ENCODE data around the gene ZNF497. TPM values are rescaled to one million over a fixed set of nuclear protein-coding genes. Genes with fewer than 3 reads are reported as not detected.
A peak's percentile ranks its signal among the peaks of the same experiment; 100 is the strongest.
"Not testable (repeated sequence)": the region's sequence is repeated elsewhere in the genome, so short reads cannot be mapped to it uniquely, and the experiment has no call there.

ZNF497 gene
- polyA plus RNA-seq, 1 experiment: 0.06 TPM

DNA sequence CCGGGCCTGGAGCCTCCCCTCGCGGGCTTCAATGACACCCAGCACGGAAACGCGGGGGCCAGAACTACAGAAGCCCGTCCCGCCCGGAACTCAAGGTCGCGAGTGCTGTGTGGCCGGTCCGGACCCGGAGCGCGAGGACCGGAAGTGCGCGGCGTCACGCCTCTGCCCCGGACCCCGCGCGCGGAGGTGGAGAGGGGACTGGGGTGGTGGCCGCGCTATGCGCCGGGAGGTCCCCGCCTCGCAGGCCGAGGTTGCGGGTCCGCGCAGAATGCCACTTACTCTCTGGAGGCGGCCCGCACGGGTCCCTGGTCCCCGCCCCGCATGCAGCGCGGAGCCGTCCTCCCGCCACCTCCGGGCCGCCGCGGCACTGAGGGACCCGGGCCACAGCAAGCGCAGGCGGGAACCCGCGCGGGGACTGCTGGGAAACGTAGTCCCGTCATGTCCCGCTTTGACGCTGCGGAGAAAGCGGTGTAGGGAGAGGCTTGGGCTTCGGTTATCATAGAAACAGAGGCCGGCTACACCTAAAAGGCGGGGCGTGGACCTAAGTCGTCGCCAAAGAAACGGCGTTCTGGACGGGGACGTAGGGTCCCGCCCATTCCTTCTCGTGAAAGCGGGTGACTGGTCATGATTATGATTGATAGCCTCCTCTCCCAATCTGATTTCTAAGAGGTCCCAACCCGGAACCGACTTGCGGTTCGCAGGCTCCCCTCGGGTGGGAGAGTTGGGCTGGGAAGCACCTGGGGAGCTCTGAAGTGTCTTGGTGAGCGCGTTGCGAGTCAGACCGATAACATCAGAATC is 18.3 kb upstream of the ZNF497 start, which contains the start of gene ZNF837:
ZNF837 (minus strand) TSS at position 369 of the 798 bp plus-strand sequence. CDS start 11,698 bp downstream, outside the sequence.
- CTCF ChIA-PET: no interaction called here

DNA sequence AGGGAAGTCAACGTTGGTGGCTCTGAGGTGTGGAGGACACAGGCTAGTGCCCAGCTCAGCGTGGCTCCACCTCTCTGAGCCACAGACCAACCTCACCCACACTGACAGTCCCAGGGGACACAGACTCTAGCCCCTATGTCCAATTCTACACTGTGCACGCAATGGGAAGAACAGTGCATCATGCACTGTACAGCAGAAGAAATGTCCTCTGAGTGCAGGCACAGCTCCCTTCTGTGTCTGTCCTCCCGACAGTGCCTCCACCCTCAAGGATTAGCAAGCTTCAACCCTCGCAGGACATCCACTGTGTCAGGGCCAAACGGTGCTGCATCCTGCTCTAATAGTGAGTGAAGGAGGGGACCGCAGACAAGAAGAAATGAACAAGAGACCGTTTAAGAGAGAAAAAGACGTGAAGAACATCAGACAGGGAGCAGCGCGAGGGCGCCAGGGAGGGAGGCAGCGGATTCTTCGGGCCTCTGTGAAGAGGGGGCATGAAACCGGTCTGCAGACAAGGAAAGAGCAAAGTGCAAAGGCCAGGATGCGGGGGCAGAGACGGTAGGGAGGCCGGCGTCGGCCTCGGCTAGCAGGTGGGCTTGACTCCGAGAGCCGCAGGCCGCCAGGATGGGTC is 17.6 kb upstream of the ZNF497 start:
- Histone ChIP-seq H3K9me3 (ENCODE audit: control insufficient read depth, insufficient read depth, low read length) (no peaks in the 10 kb centered on the region; the same call in 1 of the 2 replicates), H3K27ac (ENCODE audit: low read depth, low read length) (peak overlapping the region; percentile 68), H3K4me3 (ENCODE audit: low read depth, low read length) (peak overlapping the region; percentile 82), H3K27me3 (ENCODE audit: control insufficient read depth, insufficient read depth, low read length) (no peaks in the 10 kb centered on the region)
- CTCF ChIA-PET: interaction anchor here (0.6 kb wide), 1 partner anchor 1276 kb away, joined by 3 read pairs; no protein-coding TSS in a partner anchor
- TF ChIP-seq, protein P1, sequence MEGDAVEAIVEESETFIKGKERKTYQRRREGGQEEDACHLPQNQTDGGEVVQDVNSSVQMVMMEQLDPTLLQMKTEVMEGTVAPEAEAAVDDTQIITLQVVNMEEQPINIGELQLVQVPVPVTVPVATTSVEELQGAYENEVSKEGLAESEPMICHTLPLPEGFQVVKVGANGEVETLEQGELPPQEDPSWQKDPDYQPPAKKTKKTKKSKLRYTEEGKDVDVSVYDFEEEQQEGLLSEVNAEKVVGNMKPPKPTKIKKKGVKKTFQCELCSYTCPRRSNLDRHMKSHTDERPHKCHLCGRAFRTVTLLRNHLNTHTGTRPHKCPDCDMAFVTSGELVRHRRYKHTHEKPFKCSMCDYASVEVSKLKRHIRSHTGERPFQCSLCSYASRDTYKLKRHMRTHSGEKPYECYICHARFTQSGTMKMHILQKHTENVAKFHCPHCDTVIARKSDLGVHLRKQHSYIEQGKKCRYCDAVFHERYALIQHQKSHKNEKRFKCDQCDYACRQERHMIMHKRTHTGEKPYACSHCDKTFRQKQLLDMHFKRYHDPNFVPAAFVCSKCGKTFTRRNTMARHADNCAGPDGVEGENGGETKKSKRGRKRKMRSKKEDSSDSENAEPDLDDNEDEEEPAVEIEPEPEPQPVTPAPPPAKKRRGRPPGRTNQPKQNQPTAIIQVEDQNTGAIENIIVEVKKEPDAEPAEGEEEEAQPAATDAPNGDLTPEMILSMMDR (IDR thresholded peaks at IDR 0.05; ENCODE audit: low read depth, low read length): no peak
- POLR2A ChIA-PET: interaction anchor here (1.0 kb wide), 1 partner anchor 18 kb away, joined by 9 read pairs; the partner anchor contains the start of gene ZNF497
- DNase-seq (ENCODE audit: low read depth, low spot score): no peak

More for the DNA sequence above, 18.3 kb upstream of the ZNF497 start, which contains the start of gene ZNF837:
- Histone ChIP-seq H3K9me3 (ENCODE audit: control insufficient read depth, insufficient read depth, low read length) (no peaks in the 10 kb centered on the region; the same call in 1 of the 2 replicates), H3K27ac (ENCODE audit: low read depth, low read length) (peak within 1 kb of the TSS; percentile 68), H3K27me3 (ENCODE audit: control insufficient read depth, insufficient read depth, low read length) (no peaks in the 10 kb centered on the region), H3K4me3 (ENCODE audit: low read depth, low read length) (peak within 1 kb of the TSS; percentile 82)
- DNase-seq (ENCODE audit: low read depth, low spot score): peak; percentile 100
- POLR2A ChIA-PET: interaction anchor here (1.1 to 1.4 kb wide), 3 partner anchors 12 to 33 kb away, joined by 5 read pairs; partner anchors contain the start of gene ZNF497
- TF ChIP-seq, protein P1 (IDR thresholded peaks at IDR 0.05; ENCODE audit: low read depth, low read length): no peak

DNA sequence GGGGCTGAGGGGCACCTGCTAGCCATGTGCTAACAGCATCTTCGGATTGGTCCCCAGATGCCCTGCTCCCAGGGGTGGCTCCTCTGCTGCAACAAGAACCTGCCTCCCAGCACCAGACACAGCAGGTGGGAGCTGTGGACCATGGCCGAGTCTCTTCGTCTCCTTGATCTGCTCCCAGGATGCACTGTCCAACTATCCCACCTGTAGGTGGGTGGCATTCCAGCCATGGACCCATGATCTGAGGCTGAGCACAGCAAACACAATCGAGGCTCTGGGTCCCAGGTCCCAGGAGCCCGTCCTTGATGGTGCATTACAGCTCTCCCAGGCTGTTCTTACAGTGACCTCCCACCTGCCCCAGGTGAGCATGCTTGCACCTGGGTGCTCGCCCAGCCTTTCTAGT is 16.7 kb upstream of the ZNF497 start:
- H3K27me3 ChIP-seq (ENCODE audit: control insufficient read depth, insufficient read depth, low read length): no peaks in the 10 kb centered on the region
- POLR2A ChIA-PET: interaction anchor here (0.7 to 1.0 kb wide), 2 partner anchors 17 to 140 kb away, joined by 3 to 9 read pairs; partner anchors contain the start of genes ZBTB45 and ZNF497
- H3K4me3 ChIP-seq (ENCODE audit: low read depth, low read length): no peak overlapping the region
- no peak for DNase-seq (ENCODE audit: low read depth, low spot score)
- no peaks in the 10 kb centered on the region; the same call in 1 of the 2 replicates for H3K9me3 ChIP-seq (ENCODE audit: control insufficient read depth, insufficient read depth, low read length)
- CTCF ChIA-PET: no interaction called here
- H3K27ac ChIP-seq (ENCODE audit: low read depth, low read length): peak overlapping the region; percentile 11
- TF ChIP-seq, protein P1 (IDR thresholded peaks at IDR 0.05; ENCODE audit: low read depth, low read length): no peak

DNA sequence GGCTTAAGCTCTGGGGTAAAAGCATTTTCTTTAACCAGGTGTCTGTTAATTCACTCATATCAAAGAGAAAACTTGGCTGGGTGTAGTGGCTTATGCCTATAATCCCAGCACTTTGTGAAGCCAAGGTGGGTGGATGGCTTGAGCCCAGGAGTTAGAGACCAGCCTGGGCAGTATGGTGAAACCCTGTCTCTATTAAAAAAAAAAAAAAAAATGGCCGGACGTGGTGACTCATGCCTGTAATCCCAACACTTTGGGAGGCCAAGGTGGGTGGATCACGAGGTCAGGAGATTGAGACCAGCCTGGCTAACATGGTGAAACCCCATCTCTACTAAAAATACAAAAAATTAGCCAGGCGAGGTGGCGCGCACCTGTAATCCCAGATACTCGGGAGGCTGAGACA is 14.2 kb upstream of the ZNF497 start:
- POLR2A ChIA-PET; H3K9me3 ChIP-seq (ENCODE audit: control insufficient read depth, insufficient read depth, low read length); H3K27ac ChIP-seq (ENCODE audit: low read depth, low read length); H3K4me3 ChIP-seq (ENCODE audit: low read depth, low read length); CTCF ChIA-PET; DNase-seq (ENCODE audit: low read depth, low spot score); H3K27me3 ChIP-seq (ENCODE audit: control insufficient read depth, insufficient read depth, low read length): not testable (repeated sequence)

DNA sequence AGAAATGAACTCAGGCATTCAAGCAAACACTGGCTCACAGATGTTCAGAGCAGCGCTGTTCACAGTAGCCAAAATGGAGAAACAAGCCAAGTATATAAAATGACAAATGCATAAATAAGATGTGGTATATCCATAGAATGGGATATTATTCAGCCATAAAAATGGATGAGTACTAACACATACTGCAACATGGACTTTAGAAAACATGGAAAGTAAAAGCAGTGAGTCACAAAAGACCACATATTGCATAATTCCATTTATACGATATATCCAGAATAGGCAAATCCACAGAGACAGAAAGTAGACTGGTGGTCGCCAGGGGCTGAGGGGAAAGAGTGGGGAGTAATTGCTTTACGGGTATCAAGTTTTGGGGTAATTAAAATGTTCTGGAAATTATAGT is 11.6 kb upstream of the ZNF497 start:
- CTCF ChIA-PET: no interaction called here
- DNase-seq (ENCODE audit: low read depth, low spot score): no peak

More for the DNA sequence above, 11.6 kb upstream of the ZNF497 start:
- no peak overlapping the region for H3K4me3 ChIP-seq (ENCODE audit: low read depth, low read length)
- POLR2A ChIA-PET: interaction anchor here (1.3 to 2.1 kb wide), 2 partner anchors 11 to 13 kb away, joined by 3 to 6 read pairs; partner anchors contain the start of genes RPS5 and ZNF497
- no peak overlapping the region for H3K27ac ChIP-seq (ENCODE audit: low read depth, low read length)
- H3K9me3 ChIP-seq (ENCODE audit: control insufficient read depth, insufficient read depth, low read length): peaks cover 2% of the 10 kb centered on the region; the same call in 1 of the 2 replicates
- TF ChIP-seq, protein P1 (IDR thresholded peaks at IDR 0.05; ENCODE audit: low read depth, low read length): no peak
- H3K27me3 ChIP-seq (ENCODE audit: control insufficient read depth, insufficient read depth, low read length): no peaks in the 10 kb centered on the region

Data from AG04450 (cell line).